GM19467 (cell line): ENCODE measurements around the gene UGCG.
"Not testable (repeated sequence)": the region's sequence is repeated elsewhere in the genome, so short reads cannot be mapped to it uniquely, and the experiment has no call there.

ENCODE experiments used
- ATAC-seq: cut with Tn5 transposase; IDR thresholded peaks from one replicate; pipeline ENCODE4 v1.9.1; 2021; ENCODE audit warnings: mild to moderate bottlenecking, moderate library complexity; ENCODE audit not compliant: unreplicated experiment

Gene UGCG

GRCh38 chr9:111895996-111896941 lies at the start of gene UGCG:
Gene UGCG, plus strand, starts transcription at chr9:111896814. Its CDS starts 402 bp downstream, at chr9:111897216.
- ATAC-seq, result peak; percentile 74

GRCh38 chr9:111851553-111851952 lies 45.1 kb upstream of the UGCG start:
- ATAC-seq, result no peak

- no peak for ATAC-seq
These were observed 44.3 kb upstream of the UGCG start for GRCh38 chr9:111852291-111852690.

GRCh38 chr9:111853450-111853827 lies 43.2 kb upstream of the UGCG start:
- ATAC-seq, result no peak

- no peak for ATAC-seq
These were observed 41.8 kb upstream of the UGCG start for GRCh38 chr9:111854799-111855198.

- no peak for ATAC-seq
These were observed 38.9 kb upstream of the UGCG start for GRCh38 chr9:111857555-111858211.

- ATAC-seq, result no peak
These were observed 36.2 kb upstream of the UGCG start for GRCh38 chr9:111860443-111860842.

- no peak for ATAC-seq
These were observed 33.0 kb upstream of the UGCG start for GRCh38 chr9:111863636-111864035.

- no peak for ATAC-seq
These were observed 29.6 kb upstream of the UGCG start for GRCh38 chr9:111866976-111867375.

- no peak for ATAC-seq
These were observed 28.1 kb upstream of the UGCG start for GRCh38 chr9:111868475-111868874.

- no peak for ATAC-seq
These were observed 25.7 kb upstream of the UGCG start for GRCh38 chr9:111870774-111871498.

- no peak for ATAC-seq
These were observed 25.1 kb upstream of the UGCG start for GRCh38 chr9:111871499-111871855.

GRCh38 chr9:111872886-111873285 lies 23.7 kb upstream of the UGCG start:
- ATAC-seq, result no peak

GRCh38 chr9:111873901-111874300 lies 22.7 kb upstream of the UGCG start:
- ATAC-seq, result no peak

GRCh38 chr9:111874500-111874899 lies 22.1 kb upstream of the UGCG start:
- no peak for ATAC-seq

- ATAC-seq, result not testable (repeated sequence)
These were observed 21.3 kb upstream of the UGCG start for GRCh38 chr9:111875291-111875690.

GRCh38 chr9:111875691-111876090 lies 20.9 kb upstream of the UGCG start:
- not testable (repeated sequence) for ATAC-seq

GRCh38 chr9:111876179-111876578 lies 20.4 kb upstream of the UGCG start:
- ATAC-seq, result no peak

GRCh38 chr9:111877420-111877819 lies 19.2 kb upstream of the UGCG start:
- ATAC-seq, result no peak

- ATAC-seq, result no peak
These were observed 17.7 kb upstream of the UGCG start for GRCh38 chr9:111878946-111879345.

GRCh38 chr9:111886983-111887718 lies 9.5 kb upstream of the UGCG start:
- ATAC-seq, result no peak
